Skeletal muscle satellite cell (primary cell): Measurements from ENCODE around the gene LPP.
A peak's percentile ranks its signal among the peaks of the same experiment; 100 is the strongest.

Source experiments
- H3K27me3 ChIP-seq: 2 replicates; pipeline ENCODE4 v1.7.0; 2013; ENCODE audit warnings: low read length; ENCODE audit not compliant: control insufficient read depth, insufficient read depth
- H3K36me3 ChIP-seq: 2 replicates; pipeline ENCODE4 v1.7.0; 2013; ENCODE audit warnings: mild to moderate bottlenecking, control low read depth, low read length; ENCODE audit not compliant: insufficient read depth
- H3K4me1 ChIP-seq: 2 replicates; pipeline ENCODE4 v1.7.0; 2013; ENCODE audit warnings: low read length; ENCODE audit not compliant: control insufficient read depth, insufficient read depth
- H3K4me2 ChIP-seq: 2 replicates; pipeline ENCODE4 v1.7.0; 2013; ENCODE audit warnings: mild to moderate bottlenecking, low read length
- H3K4me3 ChIP-seq: 2 replicates; pipeline ENCODE4 v1.7.0; 2013; ENCODE audit warnings: low read length
- H3K9ac ChIP-seq: 2 replicates; pipeline ENCODE4 v1.7.0; 2013; ENCODE audit warnings: mild to moderate bottlenecking, low read depth, low read length, moderate library complexity
- H3K9me3 ChIP-seq: replicated peaks from 2 replicates; pipeline ENCODE4 v1.7.0; 2013; ENCODE audit warnings: mild to moderate bottlenecking, control low read depth, low read length

Gene LPP

DNA sequence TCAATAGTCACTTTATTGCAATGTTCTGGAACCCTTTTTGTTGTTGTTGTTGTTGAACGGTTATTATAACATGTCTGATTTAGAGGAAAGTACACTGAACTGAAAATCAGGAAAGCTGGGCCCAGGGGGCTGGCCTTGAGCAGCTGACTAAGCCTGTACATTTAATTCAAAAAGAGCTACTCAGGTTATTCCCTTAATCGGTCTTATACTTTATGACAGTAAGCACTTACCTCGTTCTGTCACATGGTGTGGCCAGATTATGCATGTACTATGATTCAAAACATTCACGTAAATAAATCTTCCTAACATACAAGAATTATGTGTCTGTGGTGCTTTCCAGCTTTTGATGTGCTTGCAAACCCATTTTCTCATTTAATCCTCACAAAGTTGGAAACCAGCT, 635.3 kb downstream of the LPP start:
- Histone ChIP-seq H3K27me3 (no peaks in the 10 kb centered on the region), H3K9ac (peak overlapping the region; percentile 37), H3K4me1 (peaks cover 35% of the 10 kb centered on the region), H3K4me3 (no peak overlapping the region), H3K9me3 (no peaks in the 10 kb centered on the region), H3K36me3 (no peaks in the 10 kb centered on the region), H3K4me2 (peak overlapping the region; percentile 36)

DNA sequence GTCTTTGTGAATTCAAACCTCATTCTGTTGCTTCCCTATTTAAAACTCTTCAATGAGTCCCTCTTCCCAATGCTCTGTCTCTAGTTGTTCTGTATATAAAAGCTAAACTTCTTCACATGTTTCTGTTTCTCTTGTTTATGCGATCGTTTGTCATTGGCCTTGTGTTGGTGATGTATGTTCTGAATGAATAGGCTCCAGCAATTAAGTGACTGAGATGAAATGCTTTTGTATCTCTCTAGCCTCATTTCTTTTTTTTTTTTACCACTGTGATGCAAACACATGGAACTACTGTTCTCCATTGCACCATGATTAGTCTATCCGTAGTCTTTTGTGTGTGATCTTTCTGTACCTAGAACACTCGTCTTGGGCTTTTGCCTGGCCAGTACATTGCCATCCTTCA, 637.4 kb downstream of the LPP start:
- H3K9ac ChIP-seq, result no peak overlapping the region
- no peak overlapping the region for H3K4me3 ChIP-seq
- peaks cover 44% of the 10 kb centered on the region for H3K4me1 ChIP-seq
- no peaks in the 10 kb centered on the region for H3K36me3 ChIP-seq
- H3K27me3 ChIP-seq, result no peaks in the 10 kb centered on the region
- no peak overlapping the region for H3K4me2 ChIP-seq
- no peaks in the 10 kb centered on the region for H3K9me3 ChIP-seq

DNA sequence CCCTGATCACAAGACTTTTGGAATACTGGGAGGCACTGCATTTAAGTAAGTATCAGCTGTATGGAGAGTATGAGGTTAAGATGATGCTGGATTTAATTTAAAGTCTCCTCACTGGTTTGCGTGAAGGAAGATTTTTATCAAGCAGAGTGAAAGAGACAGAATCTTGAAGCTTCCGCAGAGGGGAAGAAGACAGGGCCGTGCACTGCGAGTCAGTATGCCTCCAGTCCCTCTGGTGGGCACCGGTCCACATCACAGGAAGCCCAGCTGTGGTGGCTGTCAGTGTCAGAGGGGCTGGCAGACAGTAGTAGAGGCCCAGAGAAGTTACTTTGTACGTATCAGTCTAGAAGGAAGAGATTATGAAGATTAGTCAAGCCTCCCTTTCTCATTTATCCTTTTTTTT, 638.8 kb downstream of the LPP start:
- Histone ChIP-seq H3K4me2 (peak overlapping the region; percentile 77), H3K27me3 (no peaks in the 10 kb centered on the region), H3K36me3 (no peaks in the 10 kb centered on the region), H3K4me1 (peaks cover 57% of the 10 kb centered on the region), H3K9ac (peak overlapping the region; percentile 67), H3K4me3 (peak overlapping the region; percentile 38), H3K9me3 (no peaks in the 10 kb centered on the region)

DNA sequence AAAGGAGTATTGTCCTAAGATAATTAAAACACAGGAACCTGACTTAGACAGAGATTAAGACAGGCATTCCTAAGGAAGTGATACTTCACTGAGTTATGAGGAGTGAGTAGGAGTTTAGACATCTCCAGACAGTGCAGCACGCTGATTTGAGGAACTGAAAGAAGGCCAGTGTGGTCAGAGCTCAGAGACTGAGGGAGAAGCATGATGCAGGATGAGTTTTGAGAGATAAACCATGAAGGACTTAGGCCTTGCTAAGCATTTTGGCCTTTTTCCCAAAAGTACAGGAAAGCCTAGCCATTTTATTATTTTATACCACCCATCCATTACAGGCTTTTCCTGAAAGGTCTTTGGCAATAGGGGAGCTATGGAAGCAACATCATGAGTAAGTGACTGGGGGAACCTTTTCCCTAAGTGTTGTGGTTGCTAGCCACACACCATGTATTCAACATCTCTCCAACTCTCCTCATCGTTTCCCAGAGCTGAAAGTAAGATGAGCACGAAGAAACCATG, 642.2 kb downstream of the LPP start:
- peaks cover 41% of the 10 kb centered on the region for H3K4me1 ChIP-seq
- peak overlapping the region; percentile 5 for H3K4me3 ChIP-seq
- H3K9me3 ChIP-seq, result no peaks in the 10 kb centered on the region
- H3K27me3 ChIP-seq, result no peaks in the 10 kb centered on the region
- peak overlapping the region; percentile 51 for H3K4me2 ChIP-seq
- H3K9ac ChIP-seq, result peak overlapping the region; percentile 51
- H3K36me3 ChIP-seq, result no peaks in the 10 kb centered on the region

DNA sequence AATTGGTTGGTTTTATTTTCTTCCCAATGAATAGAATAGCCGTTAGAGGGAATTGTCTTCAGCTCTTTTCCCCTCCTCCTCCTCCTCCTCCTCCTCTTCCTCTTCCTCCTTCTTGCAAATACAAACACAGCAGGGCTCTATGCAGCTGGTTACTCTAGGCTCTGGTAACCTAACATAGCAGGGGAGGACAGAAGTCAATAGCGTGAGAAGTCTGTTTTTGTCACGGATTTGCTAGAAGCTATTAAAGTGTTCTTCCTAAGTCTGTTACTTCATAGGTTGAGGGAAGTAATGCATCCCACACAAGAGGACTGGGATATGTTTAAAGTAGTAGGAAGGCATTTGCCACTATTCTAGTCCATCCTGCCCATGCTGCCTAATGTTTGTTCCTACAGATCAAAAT, 643.1 kb downstream of the LPP start:
- Histone ChIP-seq H3K4me3 (peak overlapping the region; percentile 5), H3K9me3 (no peaks in the 10 kb centered on the region), H3K4me2 (peak overlapping the region; percentile 51), H3K36me3 (no peaks in the 10 kb centered on the region), H3K27me3 (no peaks in the 10 kb centered on the region), H3K4me1 (peaks cover 41% of the 10 kb centered on the region), H3K9ac (peak overlapping the region; percentile 51)

DNA sequence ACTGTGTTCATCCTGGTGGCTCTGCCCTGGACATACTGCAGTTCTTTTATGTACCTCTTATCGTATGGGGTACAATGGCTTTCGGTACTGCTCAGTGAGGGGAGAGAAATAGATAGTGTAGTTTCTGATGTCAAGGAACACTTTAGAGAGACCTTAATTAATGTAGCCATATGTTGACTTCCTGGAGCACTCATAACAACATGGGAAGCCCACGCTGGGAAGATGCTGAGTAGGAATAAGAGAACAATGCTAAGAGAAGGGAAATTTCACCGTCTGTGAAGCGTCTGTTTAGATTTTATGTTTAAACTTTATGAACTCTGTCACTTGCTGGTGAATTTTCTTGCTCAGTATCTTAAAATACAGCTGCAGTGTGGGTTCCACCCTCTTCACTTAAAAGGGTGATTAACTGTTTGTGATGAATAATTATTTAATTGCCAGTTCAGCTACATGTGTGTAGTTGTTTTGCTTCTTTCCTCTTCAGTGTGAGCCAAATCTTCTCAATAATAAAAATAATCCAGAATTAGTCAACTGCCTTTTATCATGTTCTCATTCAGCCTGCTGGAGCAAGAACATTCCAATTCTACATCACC, 644.7 kb downstream of the LPP start:
- Histone ChIP-seq H3K9me3 (no peaks in the 10 kb centered on the region), H3K4me1 (peaks cover 31% of the 10 kb centered on the region), H3K4me3 (no peak overlapping the region), H3K27me3 (no peaks in the 10 kb centered on the region), H3K4me2 (no peak overlapping the region), H3K9ac (no peak overlapping the region), H3K36me3 (no peaks in the 10 kb centered on the region)

DNA sequence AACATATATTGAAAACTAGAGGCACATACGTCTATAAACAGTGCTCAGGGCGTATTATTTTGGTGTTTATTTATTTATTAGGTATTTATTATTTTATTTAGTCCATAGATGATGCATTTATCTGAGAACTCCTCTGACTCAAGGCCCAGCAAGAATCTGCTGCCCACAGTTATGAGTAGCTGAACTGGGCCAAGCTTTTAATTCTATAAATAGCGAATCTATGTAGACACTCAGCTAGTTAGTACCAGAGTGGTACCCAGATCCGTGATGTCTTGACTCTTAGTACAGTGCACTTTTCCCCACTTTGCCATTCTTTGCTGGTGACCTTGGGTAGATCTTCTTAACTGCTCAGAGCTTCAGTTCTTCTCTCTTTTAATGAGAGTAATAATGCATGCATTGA, 647.4 kb downstream of the LPP start:
- Histone ChIP-seq H3K9ac (no peak overlapping the region), H3K27me3 (no peaks in the 10 kb centered on the region), H3K4me1 (peaks cover 21% of the 10 kb centered on the region), H3K36me3 (no peaks in the 10 kb centered on the region), H3K4me3 (no peak overlapping the region), H3K9me3 (no peaks in the 10 kb centered on the region), H3K4me2 (no peak overlapping the region)

DNA sequence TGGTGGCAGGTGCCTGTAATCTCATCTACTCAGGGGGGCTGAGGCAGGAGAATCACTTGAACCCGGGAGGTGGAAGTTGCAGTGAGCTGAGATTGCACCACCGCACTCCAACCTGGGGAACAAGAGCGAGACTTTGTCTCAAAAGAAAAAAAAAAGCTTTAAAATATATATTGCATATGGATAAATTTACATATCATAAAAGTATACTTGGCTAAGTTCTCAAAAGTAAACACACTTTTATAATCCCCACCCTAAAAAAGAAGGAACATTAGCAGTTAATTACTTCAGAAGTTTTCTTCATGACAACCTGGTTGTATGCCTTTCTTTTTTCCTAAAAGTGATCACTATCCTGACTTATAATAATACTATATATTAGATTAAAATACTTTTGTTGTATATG, 648.7 kb downstream of the LPP start:
- Histone ChIP-seq H3K4me3 (no peak overlapping the region), H3K36me3 (no peaks in the 10 kb centered on the region), H3K4me1 (peaks cover 8% of the 10 kb centered on the region), H3K9ac (no peak overlapping the region), H3K4me2 (no peak overlapping the region), H3K27me3 (no peaks in the 10 kb centered on the region), H3K9me3 (no peaks in the 10 kb centered on the region)

DNA sequence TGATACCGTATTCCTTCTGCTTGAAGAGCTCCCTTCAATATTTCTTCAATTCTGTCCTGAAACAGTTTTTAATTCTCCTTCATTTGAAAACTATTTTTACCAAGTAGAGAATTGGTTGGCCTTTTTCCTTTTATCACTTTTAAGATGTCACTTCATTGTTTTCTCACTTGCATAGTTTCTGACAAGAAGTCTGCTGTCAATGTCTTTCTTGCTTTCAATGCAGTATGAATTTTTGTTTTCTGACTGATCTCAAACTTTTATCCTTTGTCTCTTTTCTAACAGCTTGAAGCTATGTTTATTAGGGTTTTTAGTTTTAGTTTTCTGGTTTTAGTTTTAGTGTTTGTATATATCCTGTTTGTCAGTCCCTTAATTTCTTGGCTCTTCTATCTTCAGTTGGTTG, 653.0 kb downstream of the LPP start:
- no peak overlapping the region for H3K4me3 ChIP-seq
- no peaks in the 10 kb centered on the region for H3K4me1 ChIP-seq
- no peak overlapping the region for H3K9ac ChIP-seq
- no peaks in the 10 kb centered on the region for H3K36me3 ChIP-seq
- no peak overlapping the region for H3K4me2 ChIP-seq
- peaks cover 8% of the 10 kb centered on the region for H3K9me3 ChIP-seq
- no peaks in the 10 kb centered on the region for H3K27me3 ChIP-seq

DNA sequence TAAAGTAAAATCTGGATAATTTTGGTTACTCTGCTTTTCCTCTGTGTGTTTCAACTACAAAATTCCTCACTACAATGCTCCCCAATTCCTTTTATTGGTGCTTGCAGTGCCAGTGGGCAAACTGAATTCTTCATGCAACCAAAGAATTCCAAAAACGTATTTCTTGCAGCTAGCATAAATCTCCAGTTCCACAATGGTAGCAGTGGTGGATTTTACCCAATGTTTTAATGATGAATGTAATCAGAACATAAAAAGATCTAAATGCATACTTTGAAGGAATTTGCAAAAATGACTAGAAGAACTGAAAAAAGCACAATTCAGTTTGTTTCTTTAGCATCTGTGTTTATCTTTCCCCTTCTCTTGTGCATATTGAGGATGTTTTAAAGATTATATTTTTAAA, 658.2 kb downstream of the LPP start:
- no peak overlapping the region for H3K4me2 ChIP-seq
- H3K9ac ChIP-seq, result no peak overlapping the region
- H3K4me1 ChIP-seq, result no peaks in the 10 kb centered on the region
- no peak overlapping the region for H3K4me3 ChIP-seq
- H3K36me3 ChIP-seq, result no peaks in the 10 kb centered on the region
- no peaks in the 10 kb centered on the region for H3K27me3 ChIP-seq
- peaks cover 8% of the 10 kb centered on the region for H3K9me3 ChIP-seq

DNA sequence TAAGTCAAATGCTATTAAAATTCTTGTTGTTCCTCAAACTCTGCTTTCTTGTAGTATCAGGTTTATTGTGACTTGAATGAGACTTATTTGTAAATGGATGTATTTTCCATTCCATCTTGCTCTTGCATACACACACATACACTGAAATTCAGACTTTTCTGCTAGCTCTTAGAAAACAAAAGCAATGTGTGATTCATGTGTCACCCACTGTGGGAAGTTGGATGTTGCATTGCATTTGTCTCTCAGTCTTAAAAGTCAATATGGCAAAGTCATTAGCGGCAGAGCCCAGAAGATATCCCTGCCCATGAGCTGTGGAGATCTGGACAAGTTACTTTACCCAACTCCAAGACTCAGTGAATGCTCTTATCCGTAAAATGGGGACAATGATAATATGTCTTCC, 660.6 kb downstream of the LPP start:
- H3K36me3 ChIP-seq, result no peaks in the 10 kb centered on the region

DNA sequence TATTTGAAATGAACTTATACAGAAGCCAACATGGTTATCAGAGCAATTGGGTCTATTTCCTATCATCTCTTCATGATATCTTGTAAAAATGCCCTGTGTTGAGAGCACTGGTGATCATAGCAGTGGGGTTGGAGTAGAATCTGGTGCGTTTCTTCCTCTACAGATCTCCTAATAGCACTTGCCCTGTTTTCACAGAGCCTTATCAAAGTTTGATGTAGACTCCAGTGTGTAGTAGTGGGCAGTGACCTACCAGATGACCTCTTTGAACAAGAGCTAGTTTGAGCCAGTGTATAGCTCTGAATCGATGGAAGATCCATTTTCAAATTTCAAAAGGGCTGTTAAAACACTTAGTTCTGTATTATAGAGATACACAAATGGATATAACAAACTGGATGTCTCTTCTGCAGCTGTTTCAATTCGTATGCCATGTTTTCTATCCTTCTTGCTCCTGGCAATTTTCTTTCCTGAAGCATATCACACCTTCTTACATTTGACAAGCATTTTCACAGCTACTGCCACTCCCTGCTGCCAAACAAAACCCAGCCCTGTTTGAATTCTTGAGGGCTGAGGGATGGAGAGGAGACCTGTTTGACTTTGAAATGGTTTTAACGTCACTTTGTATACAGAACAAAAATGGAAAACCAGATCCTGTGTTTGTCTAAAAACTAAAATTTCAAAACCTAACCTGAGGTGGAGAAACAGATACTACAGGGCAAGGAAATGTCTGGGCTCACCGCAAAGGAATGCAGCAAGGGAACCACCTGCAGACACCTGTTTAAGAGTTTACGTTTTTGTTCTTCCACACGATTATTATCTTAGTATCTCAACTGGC, 663.4 kb downstream of the LPP start:
- H3K36me3 ChIP-seq, result no peaks in the 10 kb centered on the region
- no peaks in the 10 kb centered on the region for H3K9me3 ChIP-seq
- no peak overlapping the region for H3K9ac ChIP-seq
- H3K27me3 ChIP-seq, result no peaks in the 10 kb centered on the region
- no peak overlapping the region for H3K4me3 ChIP-seq
- H3K4me1 ChIP-seq, result peaks cover 10% of the 10 kb centered on the region
- H3K4me2 ChIP-seq, result no peak overlapping the region

More for the DNA sequence above, 660.6 kb downstream of the LPP start:
- Histone ChIP-seq H3K4me1 (peaks cover 3% of the 10 kb centered on the region), H3K9me3 (no peaks in the 10 kb centered on the region), H3K9ac (no peak overlapping the region), H3K27me3 (no peaks in the 10 kb centered on the region), H3K4me2 (no peak overlapping the region), H3K4me3 (no peak overlapping the region)
